Mesothelial cell of epicardium (in vitro differentiated cells): ENCODE measurements around the gene INPP5J. TPM values are rescaled to one million over a fixed set of nuclear protein-coding genes. Genes with fewer than 3 reads are reported as not detected.

Source experiments
- DNase-seq, 2 experiments: peaks; one replicate each; pipeline ENCODE4 v3.0.0; 2021; ENCODE audit warnings: low spot score in 2 of 2; ENCODE audit not compliant: unreplicated experiment in 2 of 2
- H3K27ac Mint-ChIP-seq: 2 replicates; pipeline ENCODE4 v1.8.0; 2021; ENCODE audit warnings: mixed read lengths
- H3K27me3 Mint-ChIP-seq: 2 replicates; pipeline ENCODE4 v1.8.0; 2021; ENCODE audit warnings: low read depth, mixed read lengths
- H3K36me3 Mint-ChIP-seq: 2 replicates; pipeline ENCODE4 v1.8.0; 2021; ENCODE audit warnings: mixed read lengths
- H3K4me1 Mint-ChIP-seq: 2 replicates; pipeline ENCODE4 v1.8.0; 2021; ENCODE audit warnings: mixed read lengths
- H3K4me3 Mint-ChIP-seq: 2 replicates; pipeline ENCODE4 v1.8.0; 2021; ENCODE audit warnings: mild to moderate bottlenecking, moderate library complexity, mixed read lengths
- H3K9me3 Mint-ChIP-seq: 2 replicates; pipeline ENCODE4 v1.8.0; 2021; ENCODE audit warnings: mixed read lengths
- total RNA-seq: library from RNA; stranded (reverse); gene quantifications from 3 replicates; pipeline ENCODE4 v1.2.1, GENCODE V29; 2021
- TF ChIP-seq, protein P1 (sequence below): fragments of 200-600 bp; sonication (generic); IDR thresholded peaks from one replicate; pipeline ENCODE4 v1.5.0; 2021; ENCODE audit warnings: antibody characterized with exemption; ENCODE audit not compliant: unreplicated experiment

Gene INPP5J
- total RNA-seq, 1 donor from 2014 or later, result 8.6 TPM

DNA sequence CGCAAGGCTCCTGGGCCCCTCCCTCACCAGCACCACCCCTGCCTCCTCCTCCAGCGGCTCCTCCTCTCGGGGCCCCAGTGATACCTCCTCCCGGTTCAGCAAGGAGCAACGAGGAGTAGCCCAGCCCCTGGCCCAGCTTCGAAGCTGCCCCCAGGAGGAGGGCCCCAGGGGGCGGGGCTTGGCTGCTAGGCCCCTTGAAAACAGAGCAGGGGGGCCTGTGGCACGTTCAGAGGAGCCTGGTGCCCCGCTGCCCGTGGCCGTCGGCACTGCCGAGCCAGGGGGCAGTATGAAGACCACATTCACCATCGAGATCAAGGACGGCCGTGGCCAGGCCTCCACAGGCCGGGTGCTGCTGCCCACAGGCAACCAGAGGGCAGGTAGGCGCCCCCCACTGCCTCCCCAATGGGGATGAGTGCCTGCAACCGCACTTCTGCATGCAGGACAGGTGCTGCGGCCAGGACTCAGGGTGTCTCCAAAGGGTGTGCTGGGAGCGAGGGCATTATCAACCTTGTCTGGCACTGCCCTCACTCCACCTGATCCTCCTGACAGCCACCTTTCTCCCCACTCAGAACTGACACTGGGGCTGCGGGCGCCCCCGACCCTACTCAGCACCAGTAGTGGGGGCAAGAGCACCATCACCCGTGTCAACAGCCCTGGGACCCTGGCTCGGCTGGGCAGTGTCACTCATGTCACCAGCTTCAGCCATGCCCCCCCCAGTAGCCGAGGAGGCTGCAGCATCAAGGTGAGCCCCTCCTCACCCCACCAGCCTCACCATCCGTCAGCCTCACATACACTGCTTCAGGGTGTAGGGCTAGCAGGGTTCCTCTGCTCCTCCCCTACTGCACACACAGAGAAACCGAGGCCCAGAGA is 31.4 kb upstream of the INPP5J start:
- H3K4me3 Mint-ChIP-seq, result no peak overlapping the region
- H3K36me3 Mint-ChIP-seq, result peaks cover 19% of the 10 kb centered on the region
- no peaks in the 10 kb centered on the region for H3K27me3 Mint-ChIP-seq
- H3K9me3 Mint-ChIP-seq, result no peaks in the 10 kb centered on the region
- no peaks in the 10 kb centered on the region for H3K4me1 Mint-ChIP-seq
- TF ChIP-seq, protein P1, sequence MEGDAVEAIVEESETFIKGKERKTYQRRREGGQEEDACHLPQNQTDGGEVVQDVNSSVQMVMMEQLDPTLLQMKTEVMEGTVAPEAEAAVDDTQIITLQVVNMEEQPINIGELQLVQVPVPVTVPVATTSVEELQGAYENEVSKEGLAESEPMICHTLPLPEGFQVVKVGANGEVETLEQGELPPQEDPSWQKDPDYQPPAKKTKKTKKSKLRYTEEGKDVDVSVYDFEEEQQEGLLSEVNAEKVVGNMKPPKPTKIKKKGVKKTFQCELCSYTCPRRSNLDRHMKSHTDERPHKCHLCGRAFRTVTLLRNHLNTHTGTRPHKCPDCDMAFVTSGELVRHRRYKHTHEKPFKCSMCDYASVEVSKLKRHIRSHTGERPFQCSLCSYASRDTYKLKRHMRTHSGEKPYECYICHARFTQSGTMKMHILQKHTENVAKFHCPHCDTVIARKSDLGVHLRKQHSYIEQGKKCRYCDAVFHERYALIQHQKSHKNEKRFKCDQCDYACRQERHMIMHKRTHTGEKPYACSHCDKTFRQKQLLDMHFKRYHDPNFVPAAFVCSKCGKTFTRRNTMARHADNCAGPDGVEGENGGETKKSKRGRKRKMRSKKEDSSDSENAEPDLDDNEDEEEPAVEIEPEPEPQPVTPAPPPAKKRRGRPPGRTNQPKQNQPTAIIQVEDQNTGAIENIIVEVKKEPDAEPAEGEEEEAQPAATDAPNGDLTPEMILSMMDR, result no peak
- no peak for DNase-seq
- no peak overlapping the region for H3K27ac Mint-ChIP-seq

DNA sequence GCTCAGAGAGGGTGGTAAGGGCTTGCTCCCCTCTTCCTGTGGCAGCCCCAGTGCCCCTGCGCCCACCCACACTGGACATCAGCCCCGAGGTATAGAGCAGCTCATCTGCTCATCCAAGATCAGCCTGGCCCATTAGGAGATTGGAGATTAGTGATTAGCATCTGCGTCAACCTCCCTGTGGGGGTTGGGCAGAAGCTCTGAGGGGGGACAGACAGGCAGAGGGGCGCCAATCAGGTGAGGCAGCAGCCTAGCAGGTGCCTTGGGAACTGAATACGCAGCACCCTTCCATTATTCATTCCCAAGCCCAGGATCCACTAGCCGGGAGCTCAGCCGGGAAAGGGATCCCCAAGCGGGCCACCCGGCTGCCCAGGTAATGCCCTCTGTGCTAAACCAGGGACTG is 30.6 kb upstream of the INPP5J start:
- Mint-ChIP-seq H3K36me3 (peaks cover 25% of the 10 kb centered on the region), H3K27me3 (no peaks in the 10 kb centered on the region), H3K4me1 (no peaks in the 10 kb centered on the region), H3K9me3 (no peaks in the 10 kb centered on the region), H3K4me3 (no peak overlapping the region), H3K27ac (no peak overlapping the region)
- DNase-seq, result no peak
- TF ChIP-seq, protein P1, result no peak

DNA sequence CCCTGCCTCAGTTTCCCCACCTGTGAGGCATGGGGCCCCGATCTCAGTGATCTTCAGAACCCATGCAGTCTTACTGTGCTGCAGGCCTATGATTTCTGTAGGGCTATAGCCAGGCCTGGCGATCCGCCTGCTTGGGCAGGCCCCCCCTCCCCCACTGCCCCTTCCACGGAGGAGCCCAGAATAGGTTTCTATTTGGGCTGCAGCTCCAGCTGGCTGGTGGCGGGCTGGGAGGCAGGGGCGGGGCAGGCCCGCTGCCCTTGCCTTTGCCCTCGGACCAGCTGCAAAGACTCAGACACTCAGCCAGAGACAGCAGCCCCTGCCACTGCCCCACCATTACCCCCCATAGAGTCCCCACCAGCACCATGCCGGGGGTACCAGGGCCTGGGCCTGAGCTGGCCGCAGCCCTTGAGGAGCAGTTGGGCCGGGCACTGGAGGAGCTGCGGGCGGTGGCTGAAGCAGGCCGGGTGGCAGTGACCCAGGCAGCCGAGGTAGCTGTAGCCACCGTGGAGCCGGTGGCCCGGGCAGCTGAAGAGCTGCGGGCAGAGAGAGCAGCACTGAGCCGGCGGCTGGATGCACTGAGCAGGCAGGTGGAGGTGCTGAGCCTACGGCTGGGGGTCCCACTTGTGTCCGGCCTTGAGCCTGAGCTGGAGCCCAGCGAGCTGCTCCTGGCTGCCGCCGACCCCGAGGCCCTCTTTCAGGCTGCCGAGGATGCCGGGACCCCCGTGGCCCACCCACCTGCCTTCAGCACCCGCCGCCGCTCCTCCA is 29.5 kb upstream of the INPP5J start:
- no peaks in the 10 kb centered on the region for H3K4me1 Mint-ChIP-seq
- H3K27me3 Mint-ChIP-seq, result no peaks in the 10 kb centered on the region
- DNase-seq, result no peak
- no peak overlapping the region for H3K4me3 Mint-ChIP-seq
- no peak overlapping the region for H3K27ac Mint-ChIP-seq
- TF ChIP-seq, protein P1, result no peak
- H3K9me3 Mint-ChIP-seq, result no peaks in the 10 kb centered on the region
- peaks cover 26% of the 10 kb centered on the region for H3K36me3 Mint-ChIP-seq

DNA sequence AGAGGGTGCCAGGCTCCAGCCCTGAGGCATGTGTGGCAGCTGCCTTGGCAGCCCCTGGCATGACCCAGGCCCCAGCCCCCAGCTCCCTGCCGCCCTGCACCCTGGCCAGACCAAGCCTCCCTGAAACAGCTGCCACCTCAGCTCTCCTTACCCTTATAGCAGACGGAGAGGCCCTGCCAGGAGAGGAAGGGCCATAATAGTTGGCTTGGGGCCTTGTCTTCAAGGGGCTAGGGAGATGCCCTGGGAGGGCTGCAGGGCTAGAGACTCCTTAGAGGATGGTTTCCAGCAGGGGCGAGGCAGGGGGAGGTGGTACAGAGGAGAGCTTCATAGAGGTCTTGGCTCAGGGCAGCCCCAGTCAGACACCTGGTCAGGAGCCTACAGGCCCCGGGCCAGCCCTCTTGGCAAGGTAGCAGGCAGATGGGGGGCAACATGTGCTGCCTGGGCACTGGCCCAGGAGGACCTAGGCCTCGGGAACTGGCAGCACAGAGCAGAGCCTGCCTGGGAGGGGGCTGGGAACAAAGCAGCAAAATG is 28.7 kb upstream of the INPP5J start:
- TF ChIP-seq, protein P1, result no peak
- Mint-ChIP-seq H3K9me3 (no peaks in the 10 kb centered on the region), H3K36me3 (peaks cover 27% of the 10 kb centered on the region), H3K27me3 (no peaks in the 10 kb centered on the region), H3K4me3 (no peak overlapping the region), H3K27ac (no peak overlapping the region), H3K4me1 (no peaks in the 10 kb centered on the region)
- no peak for DNase-seq

DNA sequence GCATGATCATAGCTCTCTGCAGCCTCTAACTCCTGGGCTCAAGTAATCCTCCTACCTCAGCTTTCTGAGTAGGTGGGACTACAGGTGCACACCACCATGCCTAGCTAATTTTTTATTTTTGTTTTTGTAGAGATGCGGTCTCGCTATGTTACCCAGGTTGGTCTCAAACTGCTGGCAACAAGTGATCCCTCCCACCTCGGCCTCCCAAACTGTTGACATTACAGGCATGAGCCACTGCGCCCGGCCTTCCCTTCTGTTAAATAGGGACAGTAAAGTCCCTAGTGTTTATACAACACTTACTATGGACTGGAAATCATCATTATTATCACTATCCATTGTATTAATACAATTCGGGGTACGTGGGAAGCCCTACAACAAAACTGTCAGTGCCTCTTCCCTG is 28.0 kb upstream of the INPP5J start:
- no peaks in the 10 kb centered on the region for H3K9me3 Mint-ChIP-seq
- peaks cover 27% of the 10 kb centered on the region for H3K36me3 Mint-ChIP-seq
- DNase-seq, result no peak
- no peak overlapping the region for H3K4me3 Mint-ChIP-seq
- H3K27ac Mint-ChIP-seq, result no peak overlapping the region
- H3K27me3 Mint-ChIP-seq, result no peaks in the 10 kb centered on the region
- TF ChIP-seq, protein P1, result no peak
- no peaks in the 10 kb centered on the region for H3K4me1 Mint-ChIP-seq
